H9 (cell line): ENCODE data around the gene MRPL27. TPM values are rescaled to one million over a fixed set of nuclear protein-coding genes. Genes with fewer than 3 reads are reported as not detected.

ENCODE experiments used
- DNase-seq: peaks from one replicate; pipeline ENCODE4 v3.0.0-alpha.2; 2017
- H2AFZ ChIP-seq: one replicate; pipeline ENCODE4 v1.6.1; 2013; ENCODE audit warnings: mild to moderate bottlenecking, low read length, control low read depth, moderate library complexity
- H2AK5ac ChIP-seq: 2 replicates; pipeline ENCODE4 v1.6.1; 2013; ENCODE audit warnings: low read length, control low read depth, mixed read lengths; ENCODE audit not compliant: insufficient read length
- H2BK120ac ChIP-seq: one replicate; pipeline ENCODE4 v1.6.1; 2013; ENCODE audit warnings: low read depth, mild to moderate bottlenecking, low read length, control low read depth, inconsistent platforms; ENCODE audit not compliant: poor library complexity, severe bottlenecking
- H2BK12ac ChIP-seq: 2 replicates; pipeline ENCODE4 v1.6.1; 2013; ENCODE audit warnings: low read length, control low read depth, mixed read lengths, low read depth; ENCODE audit not compliant: insufficient read length
- H2BK15ac ChIP-seq: 2 replicates; pipeline ENCODE4 v1.6.1; 2013; ENCODE audit warnings: low read depth, low read length, control low read depth
- H2BK20ac ChIP-seq: one replicate; pipeline ENCODE4 v1.6.1; 2013; ENCODE audit warnings: low read depth, mild to moderate bottlenecking, low read length, control low read depth, inconsistent platforms; ENCODE audit not compliant: poor library complexity, severe bottlenecking
- H2BK5ac ChIP-seq: 2 replicates; pipeline ENCODE4 v1.6.1; 2013; ENCODE audit warnings: low read length, control low read depth, mixed read lengths; ENCODE audit not compliant: insufficient read length
- H3K14ac ChIP-seq: 2 replicates; pipeline ENCODE4 v1.6.1; 2013; ENCODE audit warnings: low read length, control low read depth; ENCODE audit not compliant: insufficient read depth
- H3K18ac ChIP-seq: 2 replicates; pipeline ENCODE4 v1.6.1; 2013; ENCODE audit warnings: low read depth, mild to moderate bottlenecking, mixed read lengths, low read length, control low read depth; ENCODE audit not compliant: insufficient read length
- H3K23ac ChIP-seq: 2 replicates; pipeline ENCODE4 v1.6.1; 2013; ENCODE audit warnings: low read length, control low read depth, mixed read lengths, low read depth; ENCODE audit not compliant: insufficient read length
- H3K23me2 ChIP-seq: 2 replicates; pipeline ENCODE4 v1.6.1; 2013; ENCODE audit warnings: low read depth, mild to moderate bottlenecking, mixed read lengths, low read length, control low read depth; ENCODE audit not compliant: insufficient read length, poor library complexity, severe bottlenecking
- H3K27ac ChIP-seq: 2 replicates; pipeline ENCODE4 v1.5.1; 2013; ENCODE audit warnings: low read length, control low read depth, mixed read lengths, low read depth; ENCODE audit not compliant: insufficient read length
- H3K27me3 ChIP-seq: 2 replicates; pipeline ENCODE4 v1.6.1; 2013; ENCODE audit warnings: low read length, control low read depth, inconsistent platforms; ENCODE audit not compliant: insufficient read depth
- H3K4ac ChIP-seq: 2 replicates; pipeline ENCODE4 v1.6.1; 2013; ENCODE audit warnings: low read depth, mild to moderate bottlenecking, control low read depth, inconsistent platforms, low read length, moderate library complexity
- H3K4me1 ChIP-seq: 2 replicates; pipeline ENCODE4 v1.6.1; 2013; ENCODE audit warnings: low read length, control low read depth, inconsistent platforms; ENCODE audit not compliant: insufficient read depth
- H3K4me2 ChIP-seq: 2 replicates; pipeline ENCODE4 v1.6.1; 2013; ENCODE audit warnings: low read length, control low read depth, mixed read lengths; ENCODE audit not compliant: insufficient read length, insufficient read depth
- H3K56ac ChIP-seq: 2 replicates; pipeline ENCODE4 v1.6.1; 2013; ENCODE audit warnings: low read depth, mild to moderate bottlenecking, mixed read lengths, low read length, control low read depth; ENCODE audit not compliant: insufficient read length
- H3K79me1 ChIP-seq: 2 replicates; pipeline ENCODE4 v1.6.1; 2013; ENCODE audit warnings: low read depth, mild to moderate bottlenecking, moderate library complexity, low read length, control low read depth, inconsistent platforms; ENCODE audit not compliant: insufficient read depth, poor library complexity, severe bottlenecking
- H3K79me2 ChIP-seq: 2 replicates; pipeline ENCODE4 v1.6.1; 2013; ENCODE audit warnings: low read length, control low read depth, inconsistent platforms; ENCODE audit not compliant: insufficient read depth
- H3K9ac ChIP-seq: 2 replicates; pipeline ENCODE4 v1.6.1; 2013; ENCODE audit warnings: low read length, control low read depth, mixed read lengths; ENCODE audit not compliant: insufficient read length; ENCODE audit errors: extremely low read depth
- H3K9me3 ChIP-seq: one replicate; pipeline ENCODE4 v1.6.1; 2013; ENCODE audit warnings: low read depth, low read length, inconsistent platforms; ENCODE audit not compliant: control insufficient read depth
- H3T11ph ChIP-seq: one replicate; pipeline ENCODE4 v1.6.1; 2013; ENCODE audit warnings: mild to moderate bottlenecking, low read length, control low read depth, inconsistent platforms
- H4K20me1 ChIP-seq: one replicate; pipeline ENCODE4 v1.6.1; 2013; ENCODE audit not compliant: control insufficient read depth, insufficient read length, insufficient read depth
- H4K5ac ChIP-seq: 2 replicates; pipeline ENCODE4 v1.6.1; 2013; ENCODE audit warnings: low read depth, mild to moderate bottlenecking, mixed read lengths, low read length, control low read depth; ENCODE audit not compliant: insufficient read length
- H4K8ac ChIP-seq: replicated peaks from 2 replicates; pipeline ENCODE4 v1.6.1; 2013; ENCODE audit warnings: low read length, control low read depth, mixed read lengths, low read depth; ENCODE audit not compliant: insufficient read length
- H4K91ac ChIP-seq: 2 replicates; pipeline ENCODE4 v1.6.1; 2013; ENCODE audit warnings: low read depth, mild to moderate bottlenecking, moderate library complexity, mixed read lengths, low read length, control low read depth; ENCODE audit not compliant: insufficient read length
- H3K27ac Mint-ChIP-seq, 3 experiments: 2 replicates in 2 of 3; 3 replicates in 1 of 3; pipeline ENCODE4 v1.8.0; 2020 to 2021; ENCODE audit warnings: mixed read lengths in 3 of 3, mild to moderate bottlenecking in 1 of 3, moderate library complexity in 1 of 3
- H3K27me3 Mint-ChIP-seq: 2 replicates; pipeline ENCODE4 v1.8.0; 2021; ENCODE audit warnings: low read depth, mild to moderate bottlenecking, moderate library complexity, mixed read lengths
- H3K36me3 Mint-ChIP-seq, 3 experiments: 2 replicates in 2 of 3; 3 replicates in 1 of 3; pipeline ENCODE4 v1.8.0; 2020 to 2021; ENCODE audit warnings: low read depth in 3 of 3, mixed read lengths in 3 of 3; ENCODE audit not compliant: insufficient read depth in 1 of 3
- H3K4me1 Mint-ChIP-seq, 2 experiments: 2 replicates each; pipeline ENCODE4 v1.8.0; 2020; ENCODE audit warnings: mixed read lengths in 2 of 2
- H3K4me3 Mint-ChIP-seq, 2 experiments: 2 replicates in 1 of 2; 3 replicates in 1 of 2; pipeline ENCODE4 v1.8.0; 2020 to 2021; ENCODE audit warnings: mild to moderate bottlenecking in 2 of 2, mixed read lengths in 2 of 2, moderate library complexity in 1 of 2
- H3K9me3 Mint-ChIP-seq, 2 experiments: 2 replicates in 1 of 2; 3 replicates in 1 of 2; pipeline ENCODE4 v1.8.0; 2020; ENCODE audit warnings: mild to moderate bottlenecking in 2 of 2, mixed read lengths in 2 of 2, moderate library complexity in 1 of 2
- WGBS: extraction: QIAGEN DNeasy Blood & Tissue Kit; methylation state at CpG from one replicate; pipeline ENCODE4 v1.1.7; 2013; ENCODE audit warnings: missing lambda C conversion rate, low lambda C conversion rate, mixed read lengths; ENCODE audit not compliant: insufficient read length; ENCODE audit errors: extremely low coverage; 5-methylcytosine and 5-hydroxymethylcytosine counted together
- total RNA-seq: library from RNA; stranded (reverse); gene quantifications from 2 replicates; pipeline ENCODE4 v1.2.1, GENCODE V29; 2021
- TF ChIP-seq, protein P1 (sequence below): fragments of 200-600 bp; sonication (generic); conservative IDR thresholded peaks from 3 replicates; pipeline ENCODE4 v1.8.0; 2021; ENCODE audit warnings: antibody characterized with exemption, mild to moderate bottlenecking

MRPL27 gene
- total RNA-seq, 1 experiment from 2014 or later, result 85.9 TPM

DNA sequence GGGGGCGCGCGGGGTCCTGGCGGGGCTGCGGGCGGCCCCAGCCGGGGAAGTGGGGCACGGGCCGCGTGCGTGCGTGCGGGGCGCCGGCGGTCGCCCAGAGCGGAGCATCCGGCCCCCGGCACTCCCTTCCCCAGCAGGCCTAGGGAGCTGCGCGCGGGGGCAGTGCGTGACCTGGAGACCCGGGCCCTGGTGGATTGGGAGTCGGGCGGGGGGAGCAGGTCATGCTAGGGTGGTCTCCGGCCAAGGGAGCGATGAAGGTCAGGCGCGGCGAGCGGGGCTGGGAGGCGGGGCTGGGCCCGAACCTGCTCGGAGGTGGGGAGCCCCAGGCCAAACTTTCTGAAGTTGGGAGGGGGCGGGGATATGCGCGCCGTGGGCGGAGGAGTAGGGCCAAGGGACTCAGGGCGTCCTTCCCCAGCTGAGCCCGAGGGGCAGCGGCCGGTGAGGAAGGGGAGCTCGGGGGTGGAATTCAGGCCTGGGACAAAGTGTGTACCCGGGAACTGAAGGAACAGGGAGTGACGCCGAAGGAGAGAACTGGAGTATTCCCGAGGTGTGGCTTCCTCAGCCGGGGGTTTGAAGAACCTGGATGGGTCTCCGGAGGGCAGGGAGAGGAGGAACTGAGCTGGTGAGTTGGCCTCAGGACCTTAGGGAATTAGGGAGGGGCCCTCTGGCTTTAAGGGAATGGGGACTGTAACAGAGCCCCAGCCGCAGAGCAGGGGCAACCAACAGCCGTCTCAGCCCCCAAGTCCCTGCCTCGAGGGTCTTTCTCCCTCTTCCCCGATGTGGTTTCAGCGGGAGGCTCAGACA lies 26.5 kb downstream of the MRPL27 start:
- no peak overlapping the region for H2BK20ac ChIP-seq
- Mint-ChIP-seq H3K9me3 (peaks cover 0 to 3% of the 10 kb centered on the region in 2 experiments; a peak in 2 of 5 replicates), H3K27ac (peak overlapping the region in 2 of 3 experiments; percentile 59 to 96; a peak in 5 of 7 replicates), H3K4me3 (peak overlapping the region; percentile 94 to 96), H3K36me3 (peaks cover 0 to 1% (median under 1%) of the 10 kb centered on the region in 3 experiments; a peak in 3 of 7 replicates), H3K27me3 (peaks cover 15% of the 10 kb centered on the region), H3K4me1 (peaks cover 27 to 30% of the 10 kb centered on the region in 2 experiments)
- WGBS, result no CpG with 5 or more reads among the region's 57 CpGs
- H2BK15ac ChIP-seq, result no peak overlapping the region
- peak overlapping the region; percentile 66 for H3K4me2 ChIP-seq
- H3K56ac ChIP-seq, result no peak overlapping the region
- no peak overlapping the region for H2BK12ac ChIP-seq
- peak overlapping the region; percentile 95 for H3K14ac ChIP-seq
- peaks cover 2% of the 10 kb centered on the region; the same call in 1 of the 2 replicates for H3K4me1 ChIP-seq
- H3K9me3 ChIP-seq, result no peaks in the 10 kb centered on the region
- no peaks in the 10 kb centered on the region for H3K79me2 ChIP-seq
- H3K23ac ChIP-seq, result no peak overlapping the region
- peak; percentile 80 for DNase-seq
- no peak overlapping the region for H4K91ac ChIP-seq
- no peak overlapping the region for H2BK5ac ChIP-seq
- H3K4ac ChIP-seq, result no peak overlapping the region
- H3K18ac ChIP-seq, result no peak overlapping the region
- TF ChIP-seq, protein P1, sequence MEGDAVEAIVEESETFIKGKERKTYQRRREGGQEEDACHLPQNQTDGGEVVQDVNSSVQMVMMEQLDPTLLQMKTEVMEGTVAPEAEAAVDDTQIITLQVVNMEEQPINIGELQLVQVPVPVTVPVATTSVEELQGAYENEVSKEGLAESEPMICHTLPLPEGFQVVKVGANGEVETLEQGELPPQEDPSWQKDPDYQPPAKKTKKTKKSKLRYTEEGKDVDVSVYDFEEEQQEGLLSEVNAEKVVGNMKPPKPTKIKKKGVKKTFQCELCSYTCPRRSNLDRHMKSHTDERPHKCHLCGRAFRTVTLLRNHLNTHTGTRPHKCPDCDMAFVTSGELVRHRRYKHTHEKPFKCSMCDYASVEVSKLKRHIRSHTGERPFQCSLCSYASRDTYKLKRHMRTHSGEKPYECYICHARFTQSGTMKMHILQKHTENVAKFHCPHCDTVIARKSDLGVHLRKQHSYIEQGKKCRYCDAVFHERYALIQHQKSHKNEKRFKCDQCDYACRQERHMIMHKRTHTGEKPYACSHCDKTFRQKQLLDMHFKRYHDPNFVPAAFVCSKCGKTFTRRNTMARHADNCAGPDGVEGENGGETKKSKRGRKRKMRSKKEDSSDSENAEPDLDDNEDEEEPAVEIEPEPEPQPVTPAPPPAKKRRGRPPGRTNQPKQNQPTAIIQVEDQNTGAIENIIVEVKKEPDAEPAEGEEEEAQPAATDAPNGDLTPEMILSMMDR, result no peak
- H3K27me3 ChIP-seq, result no peaks in the 10 kb centered on the region; the same call in 1 of the 2 replicates
- peaks cover 9% of the 10 kb centered on the region for H3K23me2 ChIP-seq
- H3T11ph ChIP-seq, result no peak overlapping the region
- H3K9ac ChIP-seq, result peak overlapping the region; percentile 14
- H2AFZ ChIP-seq, result no peak overlapping the region
- H2BK120ac ChIP-seq, result no peak overlapping the region
- no peaks in the 10 kb centered on the region for H3K79me1 ChIP-seq
- H4K8ac ChIP-seq, result no peak overlapping the region
- no peak overlapping the region for H3K27ac ChIP-seq
- no peak overlapping the region for H4K5ac ChIP-seq
- H4K20me1 ChIP-seq, result no peaks in the 10 kb centered on the region
- H2AK5ac ChIP-seq, result no peak overlapping the region
